ENCODE measurements around the gene TRIM67. TPM values are rescaled to one million over a fixed set of nuclear protein-coding genes. Genes with fewer than 3 reads are reported as not detected.

The TRIM67 gene
- total and polyA plus RNA-seq, 12 donors, result 0.06 to 1.5 (median 0.31) TPM

DNA sequence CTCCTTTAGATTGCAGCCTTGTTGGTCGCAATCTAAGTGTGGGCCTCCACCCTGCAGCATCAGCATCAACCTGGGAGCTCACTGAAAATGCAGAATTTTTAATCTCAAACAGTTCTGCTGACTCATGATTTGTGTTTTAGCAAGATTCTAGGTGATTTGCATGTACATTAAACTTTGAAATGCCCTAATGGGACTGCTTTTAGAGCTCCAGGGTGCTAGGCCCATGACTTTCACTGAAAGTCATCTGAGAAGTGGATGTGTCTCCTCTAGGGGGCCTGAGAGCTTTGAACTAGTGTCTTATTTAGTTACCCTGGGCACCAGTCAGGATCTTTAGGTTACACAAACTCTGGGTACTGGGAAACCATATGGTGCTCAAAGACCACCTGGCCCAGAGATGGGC is 9.0 kb downstream of the TRIM67 start:
- H3K36me3 ChIP-seq (replicated peaks in 1 of 2), result no peaks in the 10 kb centered on the region
- H3K9me3 ChIP-seq (replicated peaks in 1 of 3), result no peaks in the 10 kb centered on the region
- TF ChIP-seq POLR2A (IDR thresholded peaks at IDR 0.05), result no peak
- TF ChIP-seq, protein P1, sequence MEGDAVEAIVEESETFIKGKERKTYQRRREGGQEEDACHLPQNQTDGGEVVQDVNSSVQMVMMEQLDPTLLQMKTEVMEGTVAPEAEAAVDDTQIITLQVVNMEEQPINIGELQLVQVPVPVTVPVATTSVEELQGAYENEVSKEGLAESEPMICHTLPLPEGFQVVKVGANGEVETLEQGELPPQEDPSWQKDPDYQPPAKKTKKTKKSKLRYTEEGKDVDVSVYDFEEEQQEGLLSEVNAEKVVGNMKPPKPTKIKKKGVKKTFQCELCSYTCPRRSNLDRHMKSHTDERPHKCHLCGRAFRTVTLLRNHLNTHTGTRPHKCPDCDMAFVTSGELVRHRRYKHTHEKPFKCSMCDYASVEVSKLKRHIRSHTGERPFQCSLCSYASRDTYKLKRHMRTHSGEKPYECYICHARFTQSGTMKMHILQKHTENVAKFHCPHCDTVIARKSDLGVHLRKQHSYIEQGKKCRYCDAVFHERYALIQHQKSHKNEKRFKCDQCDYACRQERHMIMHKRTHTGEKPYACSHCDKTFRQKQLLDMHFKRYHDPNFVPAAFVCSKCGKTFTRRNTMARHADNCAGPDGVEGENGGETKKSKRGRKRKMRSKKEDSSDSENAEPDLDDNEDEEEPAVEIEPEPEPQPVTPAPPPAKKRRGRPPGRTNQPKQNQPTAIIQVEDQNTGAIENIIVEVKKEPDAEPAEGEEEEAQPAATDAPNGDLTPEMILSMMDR (IDR thresholded peaks at IDR 0.05), result no peak
- no peaks in the 10 kb centered on the region for H3K27me3 ChIP-seq
- H3K27ac ChIP-seq, result no peak overlapping the region
- intact Hi-C loops (cut with DNase I), result no loop called here
- peaks cover 0 to 4% of the 10 kb centered on the region in 2 donors for H3K4me1 ChIP-seq (replicated peaks in 1 of 2)
- no peak for DNase-seq
- WGBS, 4 donors, result 92 to 100% (median 95%) methylated on average over 1 of the region's 1 CpG
- H3K4me3 ChIP-seq, result no peak overlapping the region

DNA sequence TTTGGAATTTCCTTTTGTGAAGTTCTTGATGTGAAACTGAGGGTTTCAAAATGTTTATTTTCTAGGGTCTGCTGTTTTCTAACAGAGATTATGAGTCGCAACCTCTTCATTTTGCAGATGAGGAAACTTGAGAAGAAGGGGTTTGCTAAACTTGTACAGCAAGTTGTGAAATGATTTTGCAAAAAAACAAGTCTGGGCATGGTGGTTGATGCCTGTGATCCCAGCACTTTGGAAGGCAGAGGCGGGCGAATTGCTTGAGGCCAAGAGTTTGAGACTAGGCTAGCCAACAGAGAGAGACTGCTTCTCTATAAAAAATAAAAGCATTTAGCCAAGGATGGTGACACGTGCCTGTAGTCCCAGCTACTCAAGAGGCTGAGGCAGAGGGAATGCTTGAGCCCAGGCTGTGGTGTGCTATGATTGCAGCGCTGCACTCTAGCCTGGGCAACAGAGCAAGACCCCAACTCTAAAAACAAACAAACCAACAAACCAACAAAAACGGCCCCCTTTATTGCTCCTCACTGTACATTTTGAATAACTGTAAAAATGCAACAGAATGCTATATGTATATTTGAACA is 9.9 kb downstream of the TRIM67 start:
- H3K27me3 ChIP-seq, result no peaks in the 10 kb centered on the region
- 80 to 84% (median 83%) methylated on average over 6 of the region's 6 CpGs for WGBS, 4 donors
- TF ChIP-seq POLR2A (IDR thresholded peaks at IDR 0.05), result no peak
- TF ChIP-seq, protein P1 (IDR thresholded peaks at IDR 0.05), result no peak
- H3K4me1 ChIP-seq (replicated peaks in 1 of 2), result no peaks in the 10 kb centered on the region
- intact Hi-C loops (cut with DNase I), result no loop called here
- H3K36me3 ChIP-seq (replicated peaks in 1 of 2), result no peaks in the 10 kb centered on the region
- H3K9me3 ChIP-seq (replicated peaks in 1 of 3), result no peaks in the 10 kb centered on the region
- H3K4me3 ChIP-seq, result no peak overlapping the region
- DNase-seq, result no peak
- no peak overlapping the region for H3K27ac ChIP-seq

DNA sequence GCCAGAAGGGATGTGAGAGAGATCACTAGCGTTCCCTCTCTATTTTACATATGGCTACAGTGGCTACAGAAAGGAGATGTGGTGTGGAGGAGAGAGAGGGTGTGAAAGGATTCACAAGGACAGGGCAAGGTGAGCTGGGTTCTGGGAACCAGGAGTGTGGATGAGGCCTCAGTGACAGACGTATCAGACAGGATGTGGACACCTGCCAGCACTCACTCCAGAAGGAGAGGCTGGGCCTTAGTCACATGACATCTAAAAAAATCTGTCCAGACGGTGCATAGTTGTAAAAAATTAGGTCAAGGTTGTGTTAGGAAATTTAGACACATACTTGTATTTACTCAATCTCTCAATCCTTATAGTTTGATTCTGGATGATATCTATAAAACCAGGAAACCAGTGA is 10.6 kb downstream of the TRIM67 start:
- 33 to 41% (median 35%) methylated on average over 3 of the region's 3 CpGs for WGBS, 4 donors
- no peak overlapping the region for H3K4me3 ChIP-seq
- intact Hi-C loops (cut with DNase I), result no loop called here
- H3K9me3 ChIP-seq (replicated peaks in 1 of 3), result no peaks in the 10 kb centered on the region
- peak in 5 of 7 donors; percentile 42 to 78 (median 59) for DNase-seq
- no peaks in the 10 kb centered on the region for H3K36me3 ChIP-seq (replicated peaks in 1 of 2)
- no peak overlapping the region for H3K27ac ChIP-seq
- H3K27me3 ChIP-seq, result no peaks in the 10 kb centered on the region
- no peak for TF ChIP-seq POLR2A (IDR thresholded peaks at IDR 0.05)
- TF ChIP-seq, protein P1 (IDR thresholded peaks at IDR 0.05), result no peak
- H3K4me1 ChIP-seq (replicated peaks in 1 of 2), result no peaks in the 10 kb centered on the region

DNA sequence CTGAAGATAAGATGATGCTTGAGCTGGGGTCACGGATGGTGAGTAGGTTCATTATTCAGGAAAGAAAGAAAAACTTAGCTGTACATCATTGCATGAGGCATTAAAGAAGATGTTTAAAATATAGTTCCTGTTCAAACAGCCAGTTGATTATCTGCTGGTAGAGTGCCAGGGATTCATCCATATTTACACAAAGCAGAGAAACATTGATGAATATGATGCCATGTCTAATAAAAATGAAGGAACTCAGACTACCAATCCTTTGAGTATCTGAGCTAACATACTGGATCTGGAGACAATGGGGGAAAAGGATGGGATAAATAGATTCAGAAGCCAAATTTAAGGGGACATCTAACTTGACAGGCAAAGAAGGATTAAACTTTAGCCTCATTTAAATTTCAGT is 14.6 kb downstream of the TRIM67 start:
- Histone ChIP-seq H3K4me1 (replicated peaks in 1 of 2) (no peaks in the 10 kb centered on the region), H3K27me3 (no peaks in the 10 kb centered on the region), H3K4me3 (no peak overlapping the region), H3K9me3 (replicated peaks in 1 of 3) (no peaks in the 10 kb centered on the region), H3K36me3 (replicated peaks in 1 of 2) (no peaks in the 10 kb centered on the region), H3K27ac (no peak overlapping the region)
- intact Hi-C loops (cut with DNase I), result no loop called here
- no peak for DNase-seq
- WGBS, 4 donors, result 0 to 87% (median 41%) methylated on average over 1 of the region's 1 CpG
- TF ChIP-seq, protein P1 (IDR thresholded peaks at IDR 0.05), result no peak
- no peak for TF ChIP-seq POLR2A (IDR thresholded peaks at IDR 0.05)
